HepG2 (cell line): ENCODE results near the gene WDR20. TPM values are rescaled to one million over a fixed set of nuclear protein-coding genes. Genes with fewer than 3 reads are reported as not detected.
A peak's percentile ranks its signal among the peaks of the same experiment; 100 is the strongest.

Experiments used
- BRF2 ChIP-seq: sonication (generic); formaldehyde crosslinking; IDR thresholded peaks from 2 replicates; pipeline ENCODE4 v1.8.1; 2022; ENCODE audit warnings: mild to moderate bottlenecking, missing genetic modification reagents
- CENPBD1 ChIP-seq: sonication (generic); formaldehyde crosslinking; IDR thresholded peaks from 2 replicates; pipeline ENCODE4 v1.8.0; 2022; ENCODE audit warnings: missing genetic modification reagents, low read depth, mild to moderate bottlenecking, borderline replicate concordance
- EHMT2 ChIP-seq: fragments of 200-600 bp; sonication (generic); IDR thresholded peaks from 2 replicates; pipeline ENCODE4 v1.7.0; 2017; ENCODE audit warnings: antibody characterized with exemption, low read depth, low read length, borderline replicate concordance
- KAT8 ChIP-seq: IDR thresholded peaks from 2 replicates; pipeline ENCODE4 v1.6.1; 2016; ENCODE audit warnings: missing genetic modification reagents, missing compliant biosample characterization
- MAZ ChIP-seq, 2 experiments: sonication (generic) in 1 of 2; formaldehyde crosslinking in 1 of 2; IDR thresholded peaks; 2 replicates each; pipeline versions ENCODE4 v1.5.0 to v1.6.1; 2012 to 2020; ENCODE audit warnings: low read depth in 2 of 2, mild to moderate bottlenecking in 2 of 2, borderline replicate concordance in 1 of 2, improper control_type of control experiment in 1 of 2, low read length in 1 of 2, missing genetic modification reagents in 1 of 2, moderate library complexity in 1 of 2
- RBM39 ChIP-seq: fragments of 200-400 bp; formaldehyde crosslinking; IDR thresholded peaks from one replicate; pipeline ENCODE4 v1.6.1; 2018; ENCODE audit warnings: antibody characterized with exemption, mild to moderate bottlenecking, low read depth, low read length; ENCODE audit not compliant: poor library complexity, severe bottlenecking
- RXRA ChIP-seq: sonication (generic); formaldehyde crosslinking; IDR thresholded peaks from 2 replicates; pipeline ENCODE4 v1.5.1; 2020; ENCODE audit warnings: missing genetic modification reagents
- WIZ ChIP-seq: sonication (generic); formaldehyde crosslinking; IDR thresholded peaks from 2 replicates; pipeline ENCODE4 v1.5.1; 2020; ENCODE audit warnings: mild to moderate bottlenecking, missing genetic modification reagents
- ZHX2 ChIP-seq, 2 experiments: sonication (generic) in 1 of 2; formaldehyde crosslinking in 1 of 2; IDR thresholded peaks; 2 replicates each; pipeline versions ENCODE4 v1.6.1 to v1.9.0; 2014 to 2022; ENCODE audit warnings: antibody characterized with exemption in 1 of 2, borderline replicate concordance in 1 of 2, inconsistent platforms in 1 of 2, low read depth in 1 of 2, missing genetic modification reagents in 1 of 2
- ZNF276 ChIP-seq: sonication (generic); formaldehyde crosslinking; IDR thresholded peaks from 2 replicates; pipeline ENCODE4 v1.4.0; 2020; ENCODE audit warnings: mild to moderate bottlenecking, low read depth, missing genetic modification reagents
- ZNF292 ChIP-seq: sonication (generic); formaldehyde crosslinking; IDR thresholded peaks from 2 replicates; pipeline ENCODE4 v1.8.1; 2022; ENCODE audit warnings: mild to moderate bottlenecking, low read depth, missing genetic modification reagents, borderline replicate concordance
- ZNF44 ChIP-seq: sonication (generic); formaldehyde crosslinking; IDR thresholded peaks from 2 replicates; pipeline ENCODE4 v1.5.1; 2020; ENCODE audit warnings: mild to moderate bottlenecking, missing genetic modification reagents
- ZNF580 ChIP-seq: IDR thresholded peaks from 2 replicates; pipeline ENCODE4 v1.6.1; 2016; ENCODE audit warnings: low read depth, borderline replicate concordance
- ZNF597 ChIP-seq: sonication (generic); formaldehyde crosslinking; IDR thresholded peaks from 2 replicates; pipeline ENCODE4 v1.5.0; 2020; ENCODE audit warnings: missing genetic modification reagents
- ZNF598 ChIP-seq: sonication (generic); formaldehyde crosslinking; IDR thresholded peaks from 2 replicates; pipeline ENCODE4 v1.5.1; 2020; ENCODE audit warnings: mild to moderate bottlenecking, missing genetic modification reagents, borderline replicate concordance
- ZNF670 ChIP-seq: sonication (generic); formaldehyde crosslinking; IDR thresholded peaks from 2 replicates; pipeline ENCODE4 v1.8.0; 2022; ENCODE audit warnings: mild to moderate bottlenecking, missing genetic modification reagents, borderline replicate concordance
- ZNF782 ChIP-seq: sonication (generic); formaldehyde crosslinking; IDR thresholded peaks from 2 replicates; pipeline ENCODE4 v1.4.0; 2020; ENCODE audit warnings: missing genetic modification reagents, mild to moderate bottlenecking, borderline replicate concordance
- polyA plus RNA-seq, 8 experiments: library from polyadenylated mRNA; depleted of rRNA in 3 of 8; stranded (reverse) in 7 of 8; unstranded in 1 of 8; fragments of >200 nt; fragmentation: Illumina TruSeq in 4 of 8; extraction: Trizol in 4 of 8; gene quantifications; 2 replicates each; pipeline versions ENCODE4 v1.2.1 to v1.2.3, GENCODE V29; 2011 to 2016; ENCODE audit warnings: low read depth in 4 of 8, missing spikeins in 1 of 8, mixed read lengths in 1 of 8; ENCODE audit not compliant: insufficient read depth in 1 of 8
- total RNA-seq, 5 experiments: library from RNA; depleted of rRNA; stranded (reverse); fragments of >200 nt; fragmentation: Illumina TruSeq; extraction: Trizol; gene quantifications; 2 replicates each; pipeline ENCODE4 v1.2.3, GENCODE V29; 2016; ENCODE audit warnings: low read depth in 1 of 5

WDR20 gene
- total and polyA plus RNA-seq, 2 of the 13 experiments (the other 11 are each of a cell fraction or from before 2014, with no cell fraction given): 10.4 to 23.2 TPM

- no peak for TF ChIP-seq RBM39
- TF ChIP-seq ZHX2 (IDR thresholded peaks at IDR 0.05; ENCODE audit: low read depth): no peak
- TF ChIP-seq ZHX2 (CRISPR knock-in tag; IDR thresholded peaks at IDR 0.05; ENCODE audit: borderline replicate concordance): no peak
- TF ChIP-seq WIZ: no peak
- TF ChIP-seq ZNF670 (CRISPR knock-in tag): no peak
- no peak for TF ChIP-seq ZNF44 (CRISPR knock-in tag)
- no peak for TF ChIP-seq ZNF597 (CRISPR knock-in tag)
- TF ChIP-seq ZNF580 (CRISPR knock-in tag): peak; percentile 19; the same call in 1 of the 2 replicates
- no peak for TF ChIP-seq ZNF276 (CRISPR knock-in tag)
- TF ChIP-seq EHMT2: no peak
- no peak for TF ChIP-seq MAZ (IDR thresholded peaks at IDR 0.05; ENCODE audit: borderline replicate concordance, low read depth, low read length)
- no peak for TF ChIP-seq MAZ (CRISPR knock-in tag; IDR thresholded peaks at IDR 0.05; ENCODE audit: low read depth)
- TF ChIP-seq CENPBD1 (CRISPR knock-in tag): no peak
- TF ChIP-seq KAT8 (CRISPR knock-in tag): peak; percentile 66
- no peak for TF ChIP-seq BRF2 (CRISPR knock-in tag)
- no peak for TF ChIP-seq ZNF782 (CRISPR knock-in tag)
- TF ChIP-seq ZNF292 (CRISPR knock-in tag): no peak
- TF ChIP-seq ZNF598 (CRISPR knock-in tag): no peak
- TF ChIP-seq RXRA (CRISPR knock-in tag): no peak
These were observed 95.7 kb downstream of the WDR20 start (continued) for GRCh38 chr14:102235275-102235897.
